Inflammatory macrophage treated with lipopolysaccharide for 1 hour (primary cell): Measurements from ENCODE around the gene RNF26.
A peak's percentile ranks its signal among the peaks of the same experiment; 100 is the strongest.

Experiments
- DNase-seq, 2 donors: peaks; one replicate each; pipeline ENCODE4 v3.0.0-alpha.2; 2020 to 2022

Gene RNF26

DNA sequence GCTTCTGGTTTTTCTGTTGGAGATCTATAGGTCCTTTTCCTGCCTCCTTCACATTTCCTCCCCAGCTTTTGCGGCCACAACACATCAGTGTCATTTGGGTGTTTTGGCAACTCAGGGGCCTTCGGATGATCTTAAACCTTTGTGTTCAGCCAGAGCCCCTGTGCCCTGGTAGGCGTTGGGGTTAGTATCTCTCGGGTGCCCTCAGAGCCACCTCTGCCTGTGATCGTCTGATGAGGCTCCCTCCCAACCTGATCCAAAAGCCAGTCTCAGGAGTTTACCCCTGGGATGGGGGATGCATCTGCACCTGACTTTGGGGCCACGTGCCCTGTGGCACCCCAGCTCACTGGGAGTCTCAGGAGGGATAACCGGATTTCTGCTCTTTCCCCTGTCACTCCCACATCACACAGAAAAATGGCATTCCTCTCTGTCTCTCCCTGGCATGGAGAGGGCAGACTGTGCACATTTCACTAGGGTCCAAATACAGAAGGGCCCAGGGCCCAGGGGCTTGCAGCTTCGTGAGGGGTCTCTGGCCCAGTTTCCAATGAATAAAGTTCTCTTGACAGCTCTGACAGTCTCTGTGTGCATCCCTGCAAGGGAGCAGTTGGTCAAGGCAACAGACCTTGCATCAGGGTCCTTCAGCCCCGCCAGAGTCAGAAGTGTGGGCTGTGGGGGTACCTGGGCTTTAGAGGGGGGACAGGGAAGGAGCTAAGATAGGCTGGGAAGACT is 2.6 kb downstream of the RNF26 start:
- DNase-seq: no peak

DNA sequence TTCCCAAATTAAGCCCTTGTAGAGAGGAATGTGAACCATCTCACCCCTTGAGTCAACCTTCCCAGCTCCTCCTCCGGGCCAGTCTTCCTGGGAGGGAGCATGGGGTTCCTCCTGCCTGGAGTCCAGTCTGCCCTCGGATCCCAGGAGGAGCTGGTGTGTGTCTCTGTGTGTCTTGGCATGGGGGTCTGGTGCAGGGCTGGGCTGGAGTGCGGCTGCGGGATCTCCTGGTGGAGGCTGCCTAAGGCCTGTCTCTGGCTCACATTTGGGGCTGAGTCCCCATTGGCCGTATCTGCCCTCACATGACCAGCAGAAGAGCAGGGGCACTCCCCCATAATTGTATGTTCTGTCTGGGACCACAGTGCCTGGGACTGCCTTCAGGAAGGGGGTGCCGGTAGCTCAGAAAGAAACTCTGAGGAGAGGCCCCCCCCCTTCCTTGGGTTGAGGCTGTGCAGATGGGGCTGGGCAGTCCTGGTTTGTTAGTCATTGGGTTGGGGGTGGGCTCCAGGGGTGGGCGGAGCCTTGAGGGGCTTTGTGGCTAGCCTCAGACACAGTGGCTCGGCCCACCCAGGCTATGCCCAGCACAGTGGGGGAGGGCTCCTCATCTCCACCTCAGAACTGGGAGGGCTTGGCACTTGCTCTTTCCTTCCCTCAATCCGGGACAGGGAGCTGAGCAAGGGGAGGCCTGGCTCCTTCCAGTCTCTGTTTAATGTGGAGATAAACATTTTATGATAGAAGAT is 3.4 kb downstream of the RNF26 start:
- no peak for DNase-seq

GRCh38 chr11:119338318-119338890 is 4.1 kb downstream of the RNF26 start:
- DNase-seq: peak in 1 of 2 donors; percentile 90

DNA sequence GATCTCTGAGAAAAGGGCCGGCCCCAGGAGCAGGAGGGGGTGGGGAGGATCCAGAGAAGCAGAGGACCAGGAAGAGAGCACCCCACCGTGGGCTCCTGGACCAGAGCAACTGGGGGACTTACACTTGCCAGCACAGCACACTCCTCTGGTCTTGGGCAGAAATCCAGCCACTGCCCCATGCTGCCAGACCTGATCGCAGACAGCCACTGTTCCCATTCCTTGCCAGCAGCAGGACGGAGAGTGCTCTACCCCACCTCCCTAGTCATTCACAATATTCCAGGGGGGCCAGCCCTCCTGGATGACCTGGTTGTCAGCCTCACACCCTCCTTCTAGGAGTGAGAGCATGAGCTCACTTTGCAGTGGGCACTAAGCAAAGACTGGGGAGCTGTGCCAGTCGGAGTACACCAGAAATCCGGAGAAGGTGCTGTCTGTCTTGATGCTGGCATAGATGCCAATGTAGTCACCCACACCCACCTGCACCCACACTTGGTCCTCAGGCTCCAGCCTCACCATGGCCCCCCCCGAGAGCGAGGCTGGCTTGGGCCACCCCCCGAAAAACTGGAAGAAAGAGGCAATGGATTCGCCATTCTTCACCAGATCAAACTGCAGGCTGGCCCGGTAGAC is 4.8 kb downstream of the RNF26 start:
- DNase-seq: no peak

DNA sequence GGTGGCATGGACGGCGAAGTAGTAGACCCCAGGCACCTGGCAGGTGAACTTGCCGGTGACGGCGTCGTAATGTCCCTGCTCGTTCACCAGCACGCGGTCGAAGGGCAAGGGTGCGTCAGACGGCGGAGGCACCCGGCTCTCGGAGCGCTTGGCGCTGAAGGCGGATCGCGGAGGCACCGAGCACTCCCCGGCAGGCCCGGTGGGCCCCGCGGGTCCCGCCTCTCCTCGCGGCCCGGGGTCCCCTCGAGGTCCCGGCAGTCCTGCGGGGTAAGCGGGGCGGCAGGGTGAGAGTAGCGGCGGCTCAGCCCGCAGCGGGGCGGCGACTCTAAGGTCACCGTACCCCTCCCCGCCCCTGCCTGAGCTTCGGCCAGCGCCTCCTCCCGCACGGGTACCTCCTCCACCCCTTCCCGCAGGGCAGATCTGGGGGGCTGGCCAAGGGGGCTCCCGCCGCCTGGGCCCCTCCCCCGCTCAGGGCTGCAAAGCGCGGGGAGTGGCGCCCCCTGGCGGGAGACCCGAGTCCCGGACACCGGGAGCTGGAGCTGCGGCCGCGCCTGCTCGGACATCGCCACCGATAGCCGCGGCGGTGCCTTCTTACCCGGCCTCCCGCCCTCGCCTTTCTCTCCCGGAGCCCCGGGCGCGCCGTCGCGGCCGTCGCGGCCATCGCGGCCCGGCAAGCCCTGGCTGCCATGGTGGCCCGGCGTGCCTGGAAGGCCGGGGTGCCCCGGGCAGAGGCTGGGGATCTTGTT is 5.4 kb downstream of the RNF26 start:
- peak in 1 of 2 donors; percentile 39 for DNase-seq

- no peak for DNase-seq
Measured at GRCh38 chr11:119340335-119341221, 6.3 kb downstream of the RNF26 start, which contains the start of gene C1QTNF5. Gene C1QTNF5 (minus strand): TSS chr11:119340883. CDS start chr11:119340397, 486 bp downstream.

DNA sequence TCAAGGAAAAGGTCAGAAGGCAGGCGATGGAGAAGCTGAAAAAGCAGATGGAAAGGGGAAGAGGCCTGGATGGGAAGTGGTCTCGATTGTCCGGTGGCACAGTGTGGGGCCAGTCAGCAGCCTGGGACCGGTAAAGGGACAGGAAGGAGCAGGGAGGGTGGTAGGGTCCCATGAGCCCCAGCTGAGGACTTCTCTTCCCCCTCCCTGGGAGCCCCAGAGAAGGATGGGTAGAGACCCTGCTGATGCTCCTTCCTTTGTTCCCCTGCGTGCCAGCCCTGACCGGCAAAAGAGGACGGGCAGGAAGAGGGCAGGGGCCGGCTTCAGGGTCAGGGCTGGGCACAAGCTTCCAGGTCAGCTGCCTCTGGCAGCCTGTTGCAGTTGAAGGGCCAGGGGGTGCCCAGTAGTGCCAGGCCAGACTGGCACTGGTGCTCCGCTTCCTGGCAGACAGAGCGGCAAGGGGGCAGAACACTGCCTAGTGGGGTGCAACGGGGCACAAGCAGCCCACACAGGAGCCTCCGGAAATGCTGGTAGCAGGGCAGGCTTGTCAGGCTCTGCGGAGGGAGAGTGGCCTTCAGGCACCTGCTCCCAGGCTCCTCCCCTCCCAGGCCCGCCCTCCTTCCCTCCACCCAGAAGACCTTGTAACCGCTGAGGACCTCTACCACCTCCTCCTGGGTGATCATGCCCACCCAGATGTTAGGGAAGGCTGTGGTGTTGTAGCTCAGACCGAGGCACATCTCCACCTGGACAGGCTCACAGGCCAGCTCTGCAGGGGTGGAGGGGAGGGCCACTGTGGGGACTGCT is 7.1 kb downstream of the RNF26 start:
- no peak for DNase-seq

GRCh38 chr11:119342023-119342300 is 7.6 kb downstream of the RNF26 start:
- DNase-seq: no peak

DNA sequence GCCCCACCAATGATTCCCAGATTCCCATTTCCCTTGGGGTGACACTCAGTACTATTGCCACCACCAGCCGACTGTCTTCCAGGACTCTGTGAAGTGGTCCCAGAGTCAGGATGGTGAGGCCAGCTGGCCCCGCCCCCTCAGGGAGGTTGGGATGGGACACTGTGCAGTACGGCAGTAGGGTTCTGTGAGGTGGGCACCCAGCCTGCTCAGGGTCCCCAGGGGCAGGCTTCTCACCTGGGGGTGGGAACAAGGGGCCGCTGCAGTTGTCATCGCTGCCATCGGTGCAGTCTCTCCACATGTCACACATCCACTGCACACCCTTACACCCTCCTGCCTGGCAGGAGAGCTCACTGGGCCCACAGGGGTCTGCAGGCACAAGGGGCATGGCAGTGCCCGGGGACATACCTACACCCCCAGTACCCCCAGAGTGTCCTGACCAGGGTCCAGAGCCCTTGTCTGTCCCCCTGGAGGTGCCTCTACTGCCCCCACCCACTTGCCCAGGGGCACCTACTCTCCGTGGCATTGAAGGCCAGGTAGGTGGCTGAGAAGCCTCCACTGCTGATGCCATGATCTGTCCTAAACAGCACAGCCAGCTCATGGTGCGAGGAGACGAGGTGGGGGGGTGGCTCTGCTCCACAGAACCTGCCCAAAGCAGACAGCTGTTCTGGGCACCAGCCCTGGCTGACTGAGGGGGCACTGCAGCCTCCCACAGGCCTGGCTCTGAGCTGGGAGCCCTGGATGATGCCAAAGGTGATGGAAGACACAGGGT is 8.2 kb downstream of the RNF26 start:
- DNase-seq: no peak

DNA sequence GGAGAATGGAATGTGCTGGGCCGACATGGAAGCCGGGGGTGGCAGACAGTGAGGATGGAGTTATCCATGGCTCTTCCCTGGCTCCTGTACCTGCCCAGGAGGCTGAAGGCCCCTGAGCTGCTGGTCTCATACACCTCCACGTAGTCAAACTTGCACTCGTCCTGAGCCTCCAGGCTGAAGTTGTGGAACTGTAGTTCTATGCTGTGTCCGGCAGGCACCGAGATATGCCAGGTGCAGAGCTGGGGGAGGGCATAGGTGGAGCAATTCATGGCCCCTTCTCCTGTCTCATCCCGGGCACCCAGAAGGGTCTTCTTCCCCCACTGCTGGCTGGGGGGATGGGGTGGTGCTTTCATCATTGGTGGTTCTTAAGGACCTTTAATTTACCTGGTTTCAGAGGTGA is 9.4 kb downstream of the RNF26 start:
- no peak for DNase-seq

DNA sequence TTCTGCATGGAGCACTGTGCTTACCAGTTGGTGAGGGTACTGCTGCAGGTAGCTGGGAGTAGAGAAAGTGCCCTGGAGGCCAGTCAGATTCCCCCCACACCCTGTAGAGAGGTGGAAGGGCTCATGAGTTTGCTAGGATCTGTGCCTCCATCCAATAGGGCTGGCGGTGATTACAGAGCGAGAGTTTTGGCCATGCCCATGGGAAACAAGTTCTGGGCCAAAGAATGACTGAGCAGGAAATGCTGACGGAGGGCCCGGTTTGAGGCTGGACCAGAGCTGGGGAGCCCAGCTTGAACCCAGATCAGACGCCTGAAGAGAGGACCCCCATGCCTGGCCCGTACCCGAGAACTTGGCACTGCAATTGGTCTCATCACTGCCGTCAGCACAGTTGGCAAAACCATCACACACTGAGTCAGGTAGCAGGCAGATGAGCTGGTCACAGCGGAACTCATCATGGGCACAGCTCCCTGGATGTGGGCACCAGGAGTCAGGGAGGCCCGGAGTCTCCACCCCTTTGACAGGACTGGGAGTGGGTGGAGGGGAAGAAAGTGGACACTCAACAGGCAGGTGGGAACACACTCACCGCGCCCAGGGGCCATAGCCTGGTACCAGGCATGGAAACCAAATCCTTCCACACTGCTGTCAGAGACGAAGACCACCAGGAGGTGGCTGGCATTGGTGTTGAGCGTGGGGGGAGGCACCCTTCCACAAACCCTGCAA is 10.1 kb downstream of the RNF26 start:
- DNase-seq: no peak

GRCh38 chr11:119345685-119346084 is 11.4 kb downstream of the RNF26 start:
- DNase-seq: no peak

- no peak for DNase-seq
Measured at GRCh38 chr11:119346605-119347004, 12.3 kb downstream of the RNF26 start, which contains the start of gene MFRP. Gene MFRP (minus strand): TSS chr11:119346705. CDS start chr11:119346513, 192 bp downstream.

GRCh38 chr11:119347242-119347641 is 12.9 kb downstream of the RNF26 start:
- DNase-seq: no peak

GRCh38 chr11:119347940-119348605 is 13.7 kb downstream of the RNF26 start:
- DNase-seq: no peak

DNA sequence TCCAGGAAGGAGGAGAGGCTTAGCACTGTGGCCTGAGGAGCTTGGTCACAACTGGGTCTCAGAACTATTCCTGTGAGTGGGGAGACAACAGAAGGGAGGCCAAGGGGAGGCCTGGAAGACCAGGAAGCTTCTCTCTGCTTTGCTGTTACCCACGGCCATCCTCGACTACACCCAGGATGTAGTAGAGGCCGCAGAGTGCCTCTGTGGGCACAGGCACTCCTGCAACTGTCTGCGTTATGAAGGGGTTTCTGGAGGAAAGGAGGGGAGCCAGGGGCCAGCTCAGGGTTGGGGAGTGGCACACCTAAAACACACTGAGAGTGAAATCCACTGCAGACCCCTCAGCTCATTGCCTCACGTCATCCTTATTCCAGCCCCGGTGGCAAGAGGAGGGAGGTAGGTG is 16.0 kb downstream of the RNF26 start:
- DNase-seq: no peak

DNA sequence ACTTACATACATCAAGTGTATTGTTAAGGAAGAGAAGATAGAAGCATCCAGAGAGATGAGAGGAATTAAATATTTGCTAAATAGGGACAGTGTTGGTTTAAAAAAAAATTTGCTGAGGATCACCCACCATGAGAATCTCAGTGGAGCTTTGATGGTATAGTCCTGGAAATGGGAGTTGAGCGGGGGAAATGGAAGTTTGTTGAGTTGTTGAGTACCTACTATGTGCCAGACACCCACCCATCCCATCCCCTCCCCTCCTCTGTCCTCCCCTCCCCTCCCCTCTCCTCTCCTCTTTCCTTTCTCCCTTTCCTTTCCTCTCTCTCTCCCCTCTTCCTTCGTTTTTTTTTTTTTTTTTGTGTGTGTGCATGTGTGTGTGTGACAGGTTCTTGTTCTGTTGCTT is 16.9 kb downstream of the RNF26 start:
- DNase-seq: no peak

- no peak for DNase-seq
Measured at GRCh38 chr11:119352857-119353260, 18.5 kb downstream of the RNF26 start.
